Trophoblast cell (in vitro differentiated cells and primary cell): ENCODE measurements around the gene JAZF1.

Source experiments
- DNase-seq, 2 donors: peaks; one replicate each; pipeline ENCODE4 v3.0.0-alpha.2; 2016
- H2AFZ ChIP-seq: 2 replicates; pipeline ENCODE4 v1.6.1; 2013; ENCODE audit warnings: low read length, moderate library complexity, mild to moderate bottlenecking; ENCODE audit not compliant: insufficient read depth, poor library complexity
- H2AK5ac ChIP-seq: 2 replicates; pipeline ENCODE4 v1.6.1; 2013; ENCODE audit warnings: mild to moderate bottlenecking, low read length
- H2BK120ac ChIP-seq: 2 replicates; pipeline ENCODE4 v1.6.1; 2013; ENCODE audit warnings: low read length, mild to moderate bottlenecking, moderate library complexity; ENCODE audit not compliant: insufficient read depth, poor library complexity
- H2BK12ac ChIP-seq: 2 replicates; pipeline ENCODE4 v1.6.1; 2013; ENCODE audit warnings: mild to moderate bottlenecking, low read length, moderate library complexity
- H2BK5ac ChIP-seq: 2 replicates; pipeline ENCODE4 v1.6.1; 2013; ENCODE audit warnings: low read length, low read depth, moderate library complexity, mild to moderate bottlenecking; ENCODE audit not compliant: poor library complexity
- H3K14ac ChIP-seq: 2 replicates; pipeline ENCODE4 v1.6.1; 2013; ENCODE audit warnings: mild to moderate bottlenecking, low read length
- H3K18ac ChIP-seq: 2 replicates; pipeline ENCODE4 v1.6.1; 2013; ENCODE audit warnings: mild to moderate bottlenecking, low read length
- H3K23ac ChIP-seq: 2 replicates; pipeline ENCODE4 v1.6.1; 2013; ENCODE audit warnings: low read length
- H3K27ac ChIP-seq: 2 replicates; pipeline ENCODE4 v1.5.1; 2013; ENCODE audit warnings: low read depth, mild to moderate bottlenecking, inconsistent platforms, low read length, moderate library complexity
- H3K27me3 ChIP-seq: 2 replicates; pipeline ENCODE4 v1.6.1; 2013; ENCODE audit warnings: inconsistent platforms, mild to moderate bottlenecking, low read length, moderate library complexity; ENCODE audit not compliant: insufficient read depth
- H3K36me3 ChIP-seq, 2 experiments: 1 replicate in 1 of 2; 2 replicates in 1 of 2; pipeline ENCODE4 v1.6.1; 2013; ENCODE audit warnings: low read length in 2 of 2, mild to moderate bottlenecking in 2 of 2, moderate library complexity in 1 of 2; ENCODE audit not compliant: insufficient read depth in 2 of 2, control insufficient read depth in 1 of 2
- H3K4ac ChIP-seq: 2 replicates; pipeline ENCODE4 v1.6.1; 2013; ENCODE audit warnings: low read depth, mild to moderate bottlenecking, low read length, moderate library complexity
- H3K4me1 ChIP-seq, 2 experiments: 1 replicate in 1 of 2; 2 replicates in 1 of 2; pipeline ENCODE4 v1.6.1; 2013; ENCODE audit warnings: low read length in 2 of 2, mild to moderate bottlenecking in 2 of 2, moderate library complexity in 1 of 2; ENCODE audit not compliant: insufficient read depth in 2 of 2, control insufficient read depth in 1 of 2
- H3K4me2 ChIP-seq: 2 replicates; pipeline ENCODE4 v1.6.1; 2013; ENCODE audit warnings: inconsistent platforms, mild to moderate bottlenecking, low read length, moderate library complexity
- H3K4me3 ChIP-seq: 2 replicates; pipeline ENCODE4 v1.5.1; 2013; ENCODE audit warnings: mild to moderate bottlenecking, low read depth, low read length, inconsistent platforms
- H3K79me1 ChIP-seq: one replicate; pipeline ENCODE4 v1.6.1; 2013; ENCODE audit warnings: low read length
- H3K79me2 ChIP-seq: 2 replicates; pipeline ENCODE4 v1.6.1; 2013; ENCODE audit warnings: low read length, mild to moderate bottlenecking; ENCODE audit not compliant: control insufficient read depth, insufficient read depth, poor library complexity
- H3K9ac ChIP-seq: 2 replicates; pipeline ENCODE4 v1.6.1; 2013; ENCODE audit warnings: mild to moderate bottlenecking, low read length
- H3K9me3 ChIP-seq: 2 replicates; pipeline ENCODE4 v1.6.1; 2013; ENCODE audit warnings: low read depth, mild to moderate bottlenecking, control low read depth, inconsistent platforms, low read length; ENCODE audit not compliant: insufficient read depth
- H4K12ac ChIP-seq: 2 replicates; pipeline ENCODE4 v1.6.1; 2013; ENCODE audit warnings: low read depth, mild to moderate bottlenecking, low read length, moderate library complexity
- H4K8ac ChIP-seq: 2 replicates; pipeline ENCODE4 v1.6.1; 2013; ENCODE audit warnings: low read depth, mild to moderate bottlenecking, low read length, moderate library complexity
- H4K91ac ChIP-seq: one replicate; pipeline ENCODE4 v1.6.1; 2013; ENCODE audit warnings: low read depth, mild to moderate bottlenecking, low read length, moderate library complexity
- WGBS: extraction: QIAGEN DNeasy Blood & Tissue Kit; methylation state at CpG from one replicate; pipeline ENCODE4 v1.1.7; 2013; ENCODE audit warnings: missing lambda C conversion rate; ENCODE audit not compliant: insufficient read length, insufficient coverage; ENCODE audit errors: extremely low coverage; 5-methylcytosine and 5-hydroxymethylcytosine counted together

JAZF1 gene

DNA sequence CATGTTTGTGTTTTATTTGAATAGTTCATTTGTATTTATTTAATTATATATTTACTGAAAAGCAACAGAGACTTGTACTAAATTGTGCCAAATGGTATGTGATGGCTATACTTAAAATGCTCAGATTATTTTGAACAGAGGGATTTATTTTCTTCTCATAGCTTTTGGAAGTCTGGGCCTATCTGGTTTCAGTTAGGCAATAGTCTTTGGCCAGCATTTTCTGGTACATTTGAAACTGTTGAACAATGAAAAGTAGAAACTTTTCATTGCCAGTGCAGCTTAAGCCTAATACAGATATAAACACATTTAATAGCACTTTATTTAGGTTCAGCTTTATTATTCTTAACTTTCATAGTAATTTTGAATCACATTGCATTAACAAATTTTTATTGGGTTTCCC lies 252.6 kb downstream of the JAZF1 start:
- Histone ChIP-seq H3K79me1 (no peaks in the 10 kb centered on the region), H3K4me3 (no peak overlapping the region), H3K36me3 (no peaks in the 10 kb centered on the region), H2AK5ac (no peak overlapping the region), H2BK5ac (no peak overlapping the region), H3K9ac (no peak overlapping the region), H2BK120ac (no peak overlapping the region), H3K14ac (no peak overlapping the region), H4K8ac (no peak overlapping the region), H3K9me3 (no peaks in the 10 kb centered on the region), H3K27ac (no peak overlapping the region), H3K4ac (no peak overlapping the region), H4K12ac (no peak overlapping the region), H3K79me2 (no peaks in the 10 kb centered on the region), H4K91ac (no peak overlapping the region), H3K27me3 (no peaks in the 10 kb centered on the region), H3K18ac (no peak overlapping the region), H3K4me2 (no peak overlapping the region), H3K23ac (no peak overlapping the region), H2AFZ (no peak overlapping the region), H3K4me1 (no peaks in the 10 kb centered on the region), H2BK12ac (no peak overlapping the region)
- DNase-seq: no peak

DNA sequence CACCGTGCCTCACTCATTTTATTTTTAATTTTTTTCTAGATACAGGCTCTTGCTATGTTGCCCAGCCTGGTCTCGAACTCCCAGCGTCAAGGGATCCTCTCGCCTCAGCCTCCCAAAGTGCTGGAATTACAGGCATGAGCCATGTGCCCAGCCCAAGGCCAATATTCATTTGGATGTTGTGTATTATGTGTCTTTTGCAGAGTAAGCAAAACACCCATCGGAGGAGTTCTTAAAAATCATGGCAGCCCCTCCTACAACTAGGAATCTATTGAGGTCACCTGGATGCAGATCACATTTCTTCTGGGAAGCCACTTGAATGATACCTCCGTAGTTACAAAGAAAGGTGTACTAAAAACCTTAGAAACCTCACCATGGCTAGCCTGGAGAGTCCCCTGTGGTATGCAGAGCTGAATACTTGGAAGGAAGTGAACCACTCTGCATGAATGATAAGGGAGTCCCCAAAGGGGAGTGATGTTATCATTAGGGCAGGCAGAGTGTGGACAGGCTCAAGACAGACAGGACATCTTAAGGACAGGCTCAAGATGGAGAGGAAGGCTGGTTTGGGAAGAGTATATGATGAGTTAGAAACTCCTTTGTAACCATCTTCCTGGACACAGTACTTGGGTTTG lies 254.9 kb downstream of the JAZF1 start:
- H3K23ac ChIP-seq: no peak overlapping the region
- no CpG with 5 or more reads among the region's 6 CpGs for WGBS

DNA sequence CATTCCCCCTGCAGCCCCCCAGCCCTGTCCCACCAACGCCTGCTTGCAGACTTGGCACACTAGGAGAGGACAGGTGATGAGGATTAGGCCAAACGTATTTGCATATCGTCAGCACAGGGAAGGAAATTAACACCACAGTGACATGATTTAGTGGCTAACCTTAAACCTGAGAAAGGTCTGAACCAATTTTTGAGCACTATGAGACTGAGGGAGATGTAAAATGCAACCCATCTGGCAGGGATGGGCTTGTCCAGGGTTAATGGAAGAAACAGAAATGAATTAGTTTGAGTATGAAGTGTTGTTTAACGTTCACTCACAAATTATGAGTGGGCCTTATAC lies 257.0 kb downstream of the JAZF1 start:
- DNase-seq: no peak
- Histone ChIP-seq H3K4me2 (no peak overlapping the region), H3K18ac (no peak overlapping the region), H3K36me3 (no peaks in the 10 kb centered on the region), H2AK5ac (no peak overlapping the region), H4K91ac (no peak overlapping the region), H2BK120ac (no peak overlapping the region), H3K14ac (no peak overlapping the region), H3K79me1 (no peaks in the 10 kb centered on the region), H3K27ac (no peak overlapping the region), H2AFZ (no peak overlapping the region), H3K4ac (no peak overlapping the region), H3K23ac (no peak overlapping the region), H4K8ac (no peak overlapping the region), H3K4me1 (no peaks in the 10 kb centered on the region), H3K4me3 (no peak overlapping the region), H4K12ac (no peak overlapping the region), H3K9me3 (no peaks in the 10 kb centered on the region), H3K9ac (no peak overlapping the region), H2BK5ac (no peak overlapping the region), H3K27me3 (no peaks in the 10 kb centered on the region), H3K79me2 (no peaks in the 10 kb centered on the region), H2BK12ac (no peak overlapping the region)
- no CpG with 5 or more reads among the region's 4 CpGs for WGBS

More for the DNA sequence above, 254.9 kb downstream of the JAZF1 start:
- Histone ChIP-seq H4K91ac (no peak overlapping the region), H4K8ac (no peak overlapping the region), H2BK5ac (no peak overlapping the region), H4K12ac (no peak overlapping the region), H3K9ac (no peak overlapping the region), H3K79me2 (no peaks in the 10 kb centered on the region), H2AFZ (no peak overlapping the region), H3K4me1 (no peaks in the 10 kb centered on the region), H3K36me3 (no peaks in the 10 kb centered on the region), H3K27me3 (no peaks in the 10 kb centered on the region), H2BK120ac (no peak overlapping the region), H3K4me3 (no peak overlapping the region), H3K27ac (no peak overlapping the region), H2BK12ac (no peak overlapping the region), H3K79me1 (no peaks in the 10 kb centered on the region), H3K9me3 (no peaks in the 10 kb centered on the region), H3K4ac (no peak overlapping the region), H3K4me2 (no peak overlapping the region), H2AK5ac (no peak overlapping the region), H3K14ac (no peak overlapping the region), H3K18ac (no peak overlapping the region)
- DNase-seq: no peak

DNA sequence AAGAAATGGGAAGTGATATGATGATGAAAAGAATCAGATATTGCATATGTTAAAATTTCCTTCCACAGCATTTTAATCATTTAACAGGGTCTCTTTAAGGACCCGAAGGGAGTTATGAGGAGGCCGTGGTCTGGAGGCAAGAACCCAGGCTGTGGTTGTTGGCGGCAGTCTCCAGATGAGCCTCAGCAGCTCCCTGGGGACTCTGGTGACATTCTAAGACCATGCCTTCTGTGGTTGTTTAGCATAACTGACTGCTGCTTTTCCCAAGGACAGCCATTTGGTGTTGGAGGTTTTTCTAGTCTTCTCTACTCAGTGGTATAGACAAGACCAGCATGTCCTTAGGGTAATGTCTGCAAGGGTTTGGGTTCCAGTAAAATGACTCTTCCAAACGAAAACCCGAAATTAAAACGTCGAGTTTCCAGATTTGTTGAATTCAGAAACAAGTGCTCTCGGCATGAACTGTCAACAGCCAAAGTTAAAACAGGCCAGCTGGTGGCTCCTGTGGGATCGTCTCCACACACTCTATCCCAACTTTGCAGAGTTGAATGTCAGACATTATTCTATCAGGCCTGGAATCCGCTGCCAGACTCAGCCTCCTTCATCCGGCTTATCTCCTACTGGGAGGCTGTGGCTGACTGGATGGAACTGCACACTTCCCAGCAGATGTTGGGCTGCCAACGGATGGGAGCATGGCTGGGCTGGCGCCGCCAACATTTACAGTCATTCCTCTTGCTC lies 257.5 kb downstream of the JAZF1 start:
- no peak overlapping the region for H3K9ac ChIP-seq
- H3K4me3 ChIP-seq: no peak overlapping the region
- no peaks in the 10 kb centered on the region for H3K36me3 ChIP-seq
- H3K79me1 ChIP-seq: no peaks in the 10 kb centered on the region
- H3K18ac ChIP-seq: no peak overlapping the region
- no peak overlapping the region for H4K91ac ChIP-seq
- no peak overlapping the region for H2AK5ac ChIP-seq
- H3K9me3 ChIP-seq: no peaks in the 10 kb centered on the region
- no peak overlapping the region for H2BK5ac ChIP-seq
- no peak overlapping the region for H2BK120ac ChIP-seq
- no peak overlapping the region for H2BK12ac ChIP-seq
- H3K27me3 ChIP-seq: no peaks in the 10 kb centered on the region
- no peaks in the 10 kb centered on the region for H3K4me1 ChIP-seq
- no peak overlapping the region for H3K23ac ChIP-seq
- H3K79me2 ChIP-seq: no peaks in the 10 kb centered on the region
- H4K12ac ChIP-seq: no peak overlapping the region
- WGBS: no CpG with 5 or more reads among the region's 14 CpGs
- H3K14ac ChIP-seq: no peak overlapping the region
- no peak overlapping the region for H2AFZ ChIP-seq
- DNase-seq: no peak
- H3K4ac ChIP-seq: no peak overlapping the region
- H3K27ac ChIP-seq: no peak overlapping the region
- H4K8ac ChIP-seq: no peak overlapping the region
- H3K4me2 ChIP-seq: no peak overlapping the region
